ENCODE data around the gene PRRC1. TPM values are rescaled to one million over a fixed set of nuclear protein-coding genes. Genes with fewer than 3 reads are reported as not detected.

Gene PRRC1
- total RNA-seq, 1 donor from 2014 or later: 103 TPM

DNA sequence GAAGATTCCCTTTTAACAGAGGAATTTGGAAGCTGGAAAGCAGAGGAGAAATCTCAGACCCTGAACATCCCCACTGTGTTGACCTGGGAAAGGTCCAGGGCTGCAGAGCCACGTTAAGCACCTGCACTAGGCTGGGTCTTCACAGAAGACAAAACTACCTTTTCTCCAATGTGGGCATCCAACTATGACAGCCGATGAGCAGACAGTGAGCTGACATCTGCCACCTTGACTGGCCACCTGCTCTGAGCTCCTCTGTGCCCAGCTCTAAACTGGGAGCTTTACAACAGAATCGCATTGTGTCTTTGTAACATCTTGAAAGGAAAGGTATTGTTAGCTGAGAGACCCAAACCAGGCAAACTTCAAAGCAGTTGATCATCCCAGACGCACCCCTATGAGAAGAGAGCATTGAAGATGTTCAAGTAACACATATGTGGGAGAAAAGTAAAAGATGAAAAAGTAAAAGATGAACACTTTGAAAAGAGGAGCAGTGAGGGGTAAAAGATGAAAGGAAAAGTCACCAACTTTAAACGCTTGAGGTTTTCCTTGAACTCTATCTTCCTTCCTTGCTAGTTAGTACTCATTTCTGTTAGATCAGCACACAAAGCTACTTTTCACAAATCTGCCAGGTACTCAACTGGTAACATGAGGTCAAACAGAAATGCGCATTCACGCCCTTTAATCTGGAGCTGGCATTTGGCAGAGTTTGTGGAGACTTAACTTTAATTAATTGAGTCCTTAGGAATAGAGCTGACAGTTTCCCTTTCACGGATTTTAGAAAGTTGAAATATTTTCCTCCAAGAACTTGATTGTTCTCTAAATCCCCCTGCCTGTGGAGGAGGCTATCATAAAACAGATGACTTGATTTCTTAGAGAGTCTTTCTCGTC lies 78.3 kb downstream of the PRRC1 start:
- Mint-ChIP-seq H3K4me1 (ENCODE audit: unreplicated experiment) (peaks cover 2% of the 10 kb centered on the region), H3K9me3 (ENCODE audit: unreplicated experiment) (no peaks in the 10 kb centered on the region), H3K27ac (ENCODE audit: unreplicated experiment) (no peak overlapping the region), H3K4me3 (ENCODE audit: unreplicated experiment) (no peak overlapping the region), H3K27me3 (ENCODE audit: unreplicated experiment) (peaks cover 14% of the 10 kb centered on the region), H3K36me3 (ENCODE audit: unreplicated experiment) (no peaks in the 10 kb centered on the region)
- no peak for DNase-seq (ENCODE audit: extremely low spot score, unreplicated experiment)
- TF ChIP-seq, protein P1, sequence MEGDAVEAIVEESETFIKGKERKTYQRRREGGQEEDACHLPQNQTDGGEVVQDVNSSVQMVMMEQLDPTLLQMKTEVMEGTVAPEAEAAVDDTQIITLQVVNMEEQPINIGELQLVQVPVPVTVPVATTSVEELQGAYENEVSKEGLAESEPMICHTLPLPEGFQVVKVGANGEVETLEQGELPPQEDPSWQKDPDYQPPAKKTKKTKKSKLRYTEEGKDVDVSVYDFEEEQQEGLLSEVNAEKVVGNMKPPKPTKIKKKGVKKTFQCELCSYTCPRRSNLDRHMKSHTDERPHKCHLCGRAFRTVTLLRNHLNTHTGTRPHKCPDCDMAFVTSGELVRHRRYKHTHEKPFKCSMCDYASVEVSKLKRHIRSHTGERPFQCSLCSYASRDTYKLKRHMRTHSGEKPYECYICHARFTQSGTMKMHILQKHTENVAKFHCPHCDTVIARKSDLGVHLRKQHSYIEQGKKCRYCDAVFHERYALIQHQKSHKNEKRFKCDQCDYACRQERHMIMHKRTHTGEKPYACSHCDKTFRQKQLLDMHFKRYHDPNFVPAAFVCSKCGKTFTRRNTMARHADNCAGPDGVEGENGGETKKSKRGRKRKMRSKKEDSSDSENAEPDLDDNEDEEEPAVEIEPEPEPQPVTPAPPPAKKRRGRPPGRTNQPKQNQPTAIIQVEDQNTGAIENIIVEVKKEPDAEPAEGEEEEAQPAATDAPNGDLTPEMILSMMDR (IDR thresholded peaks at IDR 0.05): no peak

DNA sequence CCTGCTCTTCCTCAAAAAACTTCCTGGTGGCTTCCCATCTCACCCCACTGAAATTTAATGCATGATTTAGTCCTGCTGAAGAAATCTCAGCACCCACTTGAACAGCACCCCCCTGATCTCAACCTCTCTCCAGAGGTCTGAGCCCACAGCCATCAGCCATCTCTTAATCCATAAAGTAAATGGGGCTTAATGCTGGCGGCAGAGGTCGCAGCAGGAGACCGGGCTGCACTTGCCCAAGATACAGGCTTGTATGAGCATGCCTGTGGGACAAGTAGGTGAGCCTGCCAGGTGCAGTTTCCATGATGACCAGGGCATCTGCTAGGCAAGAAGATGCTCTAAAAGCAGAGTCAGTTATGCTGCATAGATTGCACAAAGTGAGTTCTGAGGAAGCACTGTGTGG lies 79.1 kb downstream of the PRRC1 start:
- H3K27me3 Mint-ChIP-seq (ENCODE audit: unreplicated experiment): peaks cover 10% of the 10 kb centered on the region
- H3K4me1 Mint-ChIP-seq (ENCODE audit: unreplicated experiment): peaks cover 2% of the 10 kb centered on the region
- H3K9me3 Mint-ChIP-seq (ENCODE audit: unreplicated experiment): no peaks in the 10 kb centered on the region
- H3K27ac Mint-ChIP-seq (ENCODE audit: unreplicated experiment): no peak overlapping the region
- TF ChIP-seq, protein P1 (IDR thresholded peaks at IDR 0.05): no peak
- no peak for DNase-seq (ENCODE audit: extremely low spot score, unreplicated experiment)
- no peak overlapping the region for H3K4me3 Mint-ChIP-seq (ENCODE audit: unreplicated experiment)
- no peaks in the 10 kb centered on the region for H3K36me3 Mint-ChIP-seq (ENCODE audit: unreplicated experiment)

DNA sequence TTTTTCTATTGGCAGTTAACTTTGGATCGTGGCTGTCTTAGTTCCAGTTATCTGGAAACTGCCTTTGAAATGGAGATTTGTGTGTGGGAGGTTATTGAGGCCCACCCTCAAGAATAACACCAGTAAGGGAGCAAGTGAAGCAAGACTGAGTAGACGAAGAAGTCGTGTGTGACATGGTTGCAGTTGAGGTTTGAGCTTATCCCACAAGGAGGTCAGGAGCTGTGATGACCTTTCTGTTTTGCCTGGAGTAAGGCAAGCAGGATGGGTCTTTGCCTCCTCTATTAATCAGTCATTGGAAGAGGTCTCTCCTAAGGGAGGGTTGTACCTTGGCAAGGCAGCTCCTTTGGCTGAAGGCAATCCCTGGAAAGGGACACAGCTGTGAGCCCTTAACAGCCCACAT lies 81.9 kb downstream of the PRRC1 start:
- Mint-ChIP-seq H3K4me1 (ENCODE audit: unreplicated experiment) (peaks cover 2% of the 10 kb centered on the region), H3K9me3 (ENCODE audit: unreplicated experiment) (no peaks in the 10 kb centered on the region), H3K4me3 (ENCODE audit: unreplicated experiment) (no peak overlapping the region), H3K27me3 (ENCODE audit: unreplicated experiment) (peaks cover 15% of the 10 kb centered on the region), H3K27ac (ENCODE audit: unreplicated experiment) (no peak overlapping the region), H3K36me3 (ENCODE audit: unreplicated experiment) (no peaks in the 10 kb centered on the region)
- TF ChIP-seq, protein P1 (IDR thresholded peaks at IDR 0.05): no peak
- no peak for DNase-seq (ENCODE audit: extremely low spot score, unreplicated experiment)

DNA sequence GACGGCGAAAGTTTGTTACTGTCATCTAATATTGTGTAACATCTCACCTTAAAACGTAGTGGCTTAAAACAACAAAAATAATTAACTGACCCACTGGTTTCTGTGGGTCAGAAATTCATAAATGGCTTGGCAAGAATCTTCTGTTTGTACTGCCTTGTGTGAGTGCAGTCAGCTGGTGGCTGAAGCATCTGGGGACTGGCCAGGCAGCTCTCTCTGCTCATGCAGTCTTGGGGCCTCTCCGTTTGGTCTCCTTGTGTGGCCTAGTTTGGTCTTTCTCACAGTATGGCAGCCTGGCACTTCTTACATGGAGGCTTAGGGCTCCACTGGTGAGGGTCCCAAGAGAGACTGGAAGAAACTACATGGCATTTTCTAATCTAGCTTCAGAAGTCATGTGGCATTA lies 82.4 kb downstream of the PRRC1 start:
- TF ChIP-seq, protein P1 (IDR thresholded peaks at IDR 0.05): no peak
- no peak overlapping the region for H3K4me3 Mint-ChIP-seq (ENCODE audit: unreplicated experiment)
- H3K27ac Mint-ChIP-seq (ENCODE audit: unreplicated experiment): no peak overlapping the region
- H3K4me1 Mint-ChIP-seq (ENCODE audit: unreplicated experiment): peaks cover 2% of the 10 kb centered on the region
- H3K36me3 Mint-ChIP-seq (ENCODE audit: unreplicated experiment): no peaks in the 10 kb centered on the region
- DNase-seq (ENCODE audit: extremely low spot score, unreplicated experiment): no peak
- H3K9me3 Mint-ChIP-seq (ENCODE audit: unreplicated experiment): no peaks in the 10 kb centered on the region
- peaks cover 16% of the 10 kb centered on the region for H3K27me3 Mint-ChIP-seq (ENCODE audit: unreplicated experiment)

DNA sequence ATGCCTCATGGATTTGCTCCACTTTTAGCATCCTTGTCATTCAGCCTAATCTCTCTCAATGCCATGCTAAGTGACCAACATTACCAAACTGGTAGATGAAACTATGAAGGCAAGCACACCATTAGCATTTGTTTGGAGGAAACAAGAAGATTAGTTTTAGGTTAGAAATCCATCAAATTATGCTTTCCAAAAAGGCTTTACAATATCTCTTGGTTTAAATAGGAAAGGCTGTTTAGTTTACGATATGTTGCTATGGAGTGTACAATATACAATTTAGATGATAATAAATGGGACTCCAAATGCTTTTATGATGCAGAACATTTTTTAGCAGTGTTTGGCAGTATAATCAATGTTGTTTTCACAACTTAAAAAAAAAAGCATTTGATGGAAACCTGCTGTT lies 83.7 kb downstream of the PRRC1 start:
- Mint-ChIP-seq H3K27ac (ENCODE audit: unreplicated experiment) (no peak overlapping the region), H3K36me3 (ENCODE audit: unreplicated experiment) (no peaks in the 10 kb centered on the region), H3K27me3 (ENCODE audit: unreplicated experiment) (peaks cover 18% of the 10 kb centered on the region), H3K4me1 (ENCODE audit: unreplicated experiment) (peaks cover 2% of the 10 kb centered on the region), H3K4me3 (ENCODE audit: unreplicated experiment) (no peak overlapping the region), H3K9me3 (ENCODE audit: unreplicated experiment) (peaks cover 3% of the 10 kb centered on the region)
- TF ChIP-seq, protein P1 (IDR thresholded peaks at IDR 0.05): no peak
- no peak for DNase-seq (ENCODE audit: extremely low spot score, unreplicated experiment)

Data from osteocyte (in vitro differentiated cells).